Measurements from ENCODE around the gene TCFL5. TPM values are rescaled to one million over a fixed set of nuclear protein-coding genes. Genes with fewer than 3 reads are reported as not detected.

The TCFL5 gene
- polyA plus RNA-seq (2012; ENCODE audit: insufficient read depth, insufficient read length) = 22.1 TPM

DNA sequence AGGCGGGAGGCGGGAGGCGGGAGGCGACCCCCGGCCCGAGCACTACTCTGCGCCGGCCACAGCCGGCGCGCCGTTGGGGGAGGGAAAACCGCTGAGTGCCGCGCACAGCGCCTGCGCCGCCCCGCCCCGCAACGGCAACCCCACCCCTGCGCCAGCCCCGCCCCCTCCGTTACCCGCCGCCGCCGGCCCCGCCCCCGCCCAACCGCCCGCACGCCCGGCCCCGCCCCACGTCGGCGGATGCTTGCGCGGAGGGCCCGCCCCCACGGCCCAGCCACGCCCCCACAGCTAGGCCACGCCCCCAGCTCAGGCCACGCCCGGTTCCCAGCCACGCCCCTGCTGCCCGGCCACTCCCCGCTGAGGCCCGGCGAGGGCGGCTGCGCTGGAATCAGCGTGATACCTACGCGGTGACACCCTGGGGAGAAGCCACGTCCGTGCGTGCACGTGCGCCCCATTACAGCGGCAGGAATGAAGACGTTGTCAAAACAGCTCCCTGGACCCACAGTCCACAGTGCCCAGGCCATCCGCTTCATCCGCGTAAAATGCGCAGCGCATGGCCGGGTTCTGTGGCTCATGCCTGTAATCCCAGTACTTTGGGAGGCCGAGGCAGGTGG is at the start of gene TCFL5:
Gene TCFL5, minus strand, starts transcription at position 97 of the 611 bp plus-strand sequence. CDS start 152 bp downstream, outside the sequence.
- peak within 1 kb of the TSS; percentile 54 for H3K4me3 ChIP-seq (ENCODE audit: low read length)
- DNase-seq (ENCODE audit: low read depth, low spot score) = peak; percentile 81

DNA sequence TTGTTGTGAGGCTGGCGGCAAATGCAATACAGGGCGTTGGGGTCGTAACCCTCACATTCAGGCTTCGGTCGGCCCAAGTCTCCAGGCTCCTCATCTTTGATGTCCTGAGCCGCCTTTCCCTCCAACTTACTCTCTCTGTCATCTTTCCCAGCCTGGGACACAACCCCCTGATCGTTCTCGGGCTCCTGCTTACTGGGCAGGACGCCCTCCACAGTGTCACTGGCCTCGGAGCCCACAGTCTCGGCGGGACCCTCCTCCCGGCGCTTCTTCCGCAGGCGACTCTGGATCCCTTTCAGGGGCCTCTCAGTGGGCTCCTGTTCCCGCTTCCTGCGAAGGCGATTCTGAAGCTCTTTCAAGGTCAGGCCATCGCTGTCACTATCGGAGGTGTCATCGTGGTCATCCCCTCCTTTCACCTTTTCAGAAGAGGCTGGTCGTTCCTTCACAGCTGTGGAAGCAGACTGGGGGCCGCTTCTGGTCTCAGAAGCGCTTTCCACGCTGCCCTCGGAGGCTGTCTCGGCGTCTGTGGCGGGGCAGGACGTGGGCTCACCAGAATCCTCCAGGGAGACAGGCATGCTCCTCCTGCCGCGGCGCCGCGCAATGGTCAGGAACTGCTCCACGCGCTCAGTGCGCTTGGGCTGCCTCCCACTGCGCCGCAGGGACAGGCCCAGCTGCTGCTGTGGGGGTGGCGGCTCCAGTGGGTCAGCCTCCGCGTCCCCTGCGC is 49.3 kb upstream of the TCFL5 start:
- no peak overlapping the region for H3K4me3 ChIP-seq (ENCODE audit: low read length)
- no peak for DNase-seq (ENCODE audit: low read depth, low spot score)

DNA sequence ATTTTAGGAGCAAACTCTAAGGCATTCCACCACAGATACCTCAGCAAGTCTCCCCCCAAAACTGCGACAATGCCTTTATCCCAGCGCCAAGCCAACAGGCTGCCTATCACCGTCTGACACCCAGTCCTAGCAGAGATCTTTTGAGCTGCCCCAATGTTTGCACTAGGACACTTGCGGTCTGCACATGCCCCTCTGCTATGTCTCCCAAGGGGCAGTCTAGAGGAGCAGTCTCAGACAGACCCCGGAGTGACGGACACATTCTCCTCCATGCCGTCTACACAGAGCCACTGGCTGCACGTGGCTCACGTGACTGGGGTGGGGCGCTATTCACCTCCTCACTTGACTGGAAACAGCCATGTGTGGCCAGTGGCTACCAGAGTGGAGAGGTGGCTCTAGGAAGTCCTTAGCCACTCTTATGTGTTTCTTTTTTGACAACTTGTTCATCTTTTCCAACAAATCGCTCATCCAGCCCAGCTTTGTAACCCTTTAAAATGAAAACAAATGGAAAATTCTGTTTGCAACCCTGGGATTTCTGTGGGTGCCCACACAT is 48.7 kb upstream of the TCFL5 start:
- DNase-seq (ENCODE audit: low read depth, low spot score) = no peak
- no peak overlapping the region for H3K4me3 ChIP-seq (ENCODE audit: low read length)

DNA sequence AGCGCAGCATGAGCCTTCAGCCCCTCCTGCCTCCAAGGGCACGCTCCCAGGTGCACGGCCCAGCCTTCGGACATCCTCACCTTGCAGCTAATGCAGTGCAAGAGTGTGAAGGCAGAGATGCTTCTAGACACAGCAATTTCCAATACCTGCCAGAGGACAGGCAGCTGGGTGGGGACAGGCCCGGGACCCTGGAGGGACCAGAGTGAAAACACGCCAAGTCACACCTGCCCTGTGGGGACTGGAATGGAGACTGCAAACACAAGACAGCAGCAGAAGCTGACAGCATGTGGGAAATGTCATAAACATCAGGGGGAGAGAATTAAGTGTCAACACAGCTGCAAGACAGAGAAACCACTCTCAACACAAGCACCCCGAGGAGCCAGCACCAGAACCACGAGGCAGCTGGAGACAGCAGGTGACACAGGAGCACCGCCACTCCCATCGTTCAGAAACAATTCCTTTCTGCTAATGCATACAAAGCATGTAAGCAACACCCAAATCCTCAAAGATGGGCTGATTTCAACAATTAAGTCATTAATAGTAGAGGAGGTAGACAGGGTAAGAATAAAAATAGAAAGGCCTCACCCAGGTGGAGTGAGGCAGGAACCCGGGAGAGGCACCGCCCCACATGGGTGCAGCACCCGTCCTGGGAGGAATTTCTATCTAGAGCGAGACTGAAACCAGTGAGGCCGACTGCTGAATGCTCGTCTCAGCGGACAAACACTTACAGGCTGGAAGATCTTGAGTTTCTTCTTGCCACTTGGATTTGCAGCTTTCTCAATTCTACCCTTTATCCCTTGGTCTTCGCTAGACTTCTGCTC is 47.6 kb upstream of the TCFL5 start:
- H3K4me3 ChIP-seq (ENCODE audit: low read length) = no peak overlapping the region
- DNase-seq (ENCODE audit: low read depth, low spot score) = no peak

DNA sequence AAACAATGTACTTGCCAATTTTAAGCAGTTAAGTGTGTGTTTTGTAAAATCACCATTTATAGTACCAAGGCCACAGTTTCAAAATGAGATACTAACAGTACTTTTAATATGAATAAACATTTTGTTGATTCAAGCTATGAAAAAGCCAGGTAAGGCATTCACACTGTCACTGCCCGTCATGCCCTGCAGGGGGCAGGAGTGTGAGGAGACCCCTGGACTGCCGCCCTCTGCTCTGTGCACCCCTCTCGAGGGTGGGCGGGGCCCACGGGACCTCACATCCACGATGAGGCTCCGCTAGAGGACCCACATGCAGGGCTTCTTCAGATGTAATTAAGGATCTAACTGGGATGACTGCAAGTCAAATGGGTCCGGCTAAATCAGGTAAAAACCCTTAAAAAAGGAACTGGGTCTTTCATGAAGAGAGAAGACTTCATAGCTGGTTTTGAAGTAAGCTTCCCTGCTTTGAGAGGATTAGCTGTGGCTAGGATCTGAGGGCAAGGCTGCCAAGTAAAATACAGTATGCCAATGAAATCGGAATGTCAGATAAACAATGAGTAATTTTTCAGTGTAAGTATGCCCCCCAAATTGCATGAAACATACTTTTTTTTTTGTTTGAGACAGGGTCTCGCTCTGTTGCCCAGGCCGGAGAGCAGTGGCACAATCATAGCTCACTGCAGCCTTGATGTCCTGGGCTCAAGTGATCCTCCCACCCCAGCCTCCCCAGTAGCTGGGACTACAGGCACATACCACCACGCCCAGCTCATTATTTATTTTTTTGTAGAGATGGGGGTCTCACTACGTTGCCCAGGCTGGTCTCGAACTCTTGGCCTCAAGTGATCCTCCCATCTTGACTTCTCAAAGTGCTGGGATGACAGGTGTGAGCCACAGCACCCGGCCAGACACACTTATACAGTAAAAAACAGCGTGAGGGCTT is 46.0 kb upstream of the TCFL5 start:
- H3K4me3 ChIP-seq (ENCODE audit: low read length) = no peak overlapping the region
- no peak for DNase-seq (ENCODE audit: low read depth, low spot score)

DNA sequence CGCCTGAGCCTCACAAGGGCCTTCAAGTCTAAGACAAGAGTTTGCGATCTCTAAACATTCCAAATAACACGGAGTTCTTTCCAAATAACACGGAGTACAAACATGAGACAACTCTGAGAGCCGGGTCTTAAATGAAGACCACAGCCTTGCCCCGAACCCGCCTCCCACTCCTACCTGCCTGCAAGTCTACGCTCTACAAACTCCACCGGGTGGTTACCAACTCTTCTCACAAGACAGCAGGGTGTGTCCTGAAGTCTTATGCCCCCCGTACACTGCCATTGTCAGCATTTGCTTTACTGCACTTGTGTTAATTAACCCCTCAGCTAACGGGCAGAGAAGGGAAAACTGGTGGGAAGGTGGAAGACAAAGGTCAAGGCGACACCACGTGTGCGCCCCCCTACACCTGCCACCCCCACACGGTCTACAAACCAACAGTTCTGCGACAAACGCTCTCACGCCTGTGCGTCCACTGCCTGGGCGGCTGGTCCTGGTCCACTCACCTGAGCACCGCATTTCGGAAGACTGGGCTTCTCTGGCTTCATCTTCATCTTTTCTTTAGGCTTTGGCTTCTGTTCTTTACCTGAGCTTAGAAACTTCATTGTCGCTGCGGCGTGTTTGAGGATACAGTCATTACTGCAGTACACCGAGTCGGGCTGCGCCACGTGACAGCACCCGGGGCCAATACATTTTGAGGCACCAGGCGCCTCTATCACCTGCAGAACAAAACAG is 45.2 kb upstream of the TCFL5 start:
- no peak for DNase-seq (ENCODE audit: low read depth, low spot score)
- H3K4me3 ChIP-seq (ENCODE audit: low read length) = no peak overlapping the region

DNA sequence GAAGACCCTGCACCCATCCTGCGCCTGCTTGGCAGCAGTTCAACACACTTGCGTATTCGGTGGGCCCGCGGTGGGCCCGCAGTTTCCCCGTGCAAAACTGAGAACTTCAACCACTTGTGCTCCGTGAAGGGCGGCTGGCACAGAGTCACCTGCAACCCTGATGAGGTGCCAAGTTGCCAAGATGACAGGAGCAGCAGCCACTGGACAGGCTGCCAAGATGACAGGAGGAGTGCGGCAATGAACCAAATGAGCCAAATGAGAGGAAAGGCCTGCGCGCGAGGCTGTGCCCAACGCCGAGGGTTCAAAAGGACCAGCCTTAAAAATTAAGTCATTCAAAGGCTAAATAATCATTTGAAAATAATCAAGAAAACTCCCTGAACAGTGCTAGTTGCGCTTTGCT is 44.6 kb upstream of the TCFL5 start:
- H3K4me3 ChIP-seq (ENCODE audit: low read length) = no peak overlapping the region
- no peak for DNase-seq (ENCODE audit: low read depth, low spot score)

DNA sequence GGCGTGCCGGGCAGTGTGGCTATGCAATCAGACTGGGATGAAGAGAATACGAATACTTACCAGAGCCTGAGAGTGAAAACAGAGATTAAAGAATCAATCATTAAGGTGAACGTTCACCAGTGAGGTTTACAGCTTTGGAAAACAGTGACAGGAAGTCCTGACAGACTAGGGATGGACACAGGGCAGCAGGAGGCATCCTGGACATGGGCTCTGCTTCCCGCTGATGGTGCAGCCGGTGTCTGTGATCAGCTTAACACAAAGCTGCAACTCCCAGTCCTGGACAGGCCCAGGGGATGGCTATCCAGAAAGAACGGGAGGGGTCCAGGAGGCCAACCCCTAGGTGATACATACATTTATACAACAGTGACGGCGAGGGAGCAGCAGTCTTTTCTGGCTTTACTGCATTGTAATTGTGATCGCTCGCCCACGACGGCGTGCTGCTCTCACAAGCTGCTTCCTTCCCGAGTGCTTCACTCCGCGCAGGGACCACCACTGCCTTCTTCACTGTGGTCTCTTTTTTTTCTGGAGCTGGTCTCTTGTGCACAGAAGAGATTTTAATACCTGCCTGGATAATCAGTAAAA is 44.0 kb upstream of the TCFL5 start:
- no peak overlapping the region for H3K4me3 ChIP-seq (ENCODE audit: low read length)
- no peak for DNase-seq (ENCODE audit: low read depth, low spot score)

DNA sequence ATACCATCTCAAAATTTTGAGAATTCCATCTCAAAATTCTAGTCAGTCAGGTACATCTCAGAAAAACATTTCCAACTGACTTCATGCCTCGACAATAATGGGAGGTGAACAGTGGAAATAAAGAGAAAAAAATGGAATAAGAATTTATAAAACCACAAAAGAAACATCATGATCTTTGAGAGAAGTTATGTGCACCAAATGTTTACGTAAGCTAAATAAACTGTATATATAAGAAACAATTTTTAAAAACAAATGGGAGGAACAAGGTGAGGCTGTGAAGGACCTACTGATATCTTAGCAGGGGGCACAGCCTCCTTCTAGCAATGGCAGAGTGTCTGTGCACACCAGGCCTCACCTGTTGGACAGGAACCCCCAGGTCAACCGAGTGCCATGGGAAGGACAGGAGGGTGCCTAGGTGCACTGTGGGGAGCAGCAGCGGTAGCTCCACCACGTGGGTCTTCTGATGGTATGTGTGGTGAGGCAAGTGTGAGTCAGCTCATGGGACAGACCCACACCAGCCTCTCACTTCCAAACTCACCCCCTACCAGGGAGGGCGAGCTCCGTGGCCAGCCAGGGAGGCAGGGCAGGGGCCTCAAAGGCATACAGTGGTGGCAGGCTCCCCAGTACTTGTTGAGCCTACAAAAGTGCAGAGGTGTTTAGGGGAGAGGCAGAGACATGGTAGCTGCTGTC is 41.4 kb upstream of the TCFL5 start:
- H3K4me3 ChIP-seq (ENCODE audit: low read length) = no peak overlapping the region
- DNase-seq (ENCODE audit: low read depth, low spot score) = no peak

DNA sequence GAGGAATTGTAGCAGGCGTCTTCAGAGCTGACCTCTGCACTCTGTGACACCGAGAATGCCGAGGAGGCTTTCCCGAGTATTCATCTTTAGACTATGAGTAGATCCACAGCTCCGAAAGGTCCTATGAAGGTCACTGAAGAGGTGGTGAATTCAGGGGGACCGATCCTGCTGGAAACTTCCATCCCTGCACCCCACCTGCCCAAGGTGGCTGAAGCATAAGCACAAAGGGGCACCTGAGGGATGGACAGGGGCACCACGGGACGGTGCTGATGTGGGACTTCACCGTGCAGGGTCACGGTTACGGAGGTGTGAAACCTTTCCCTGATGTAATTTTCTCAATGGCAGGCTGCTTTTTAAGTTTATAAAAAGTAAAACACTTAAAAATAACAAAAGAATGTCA is 40.3 kb upstream of the TCFL5 start:
- DNase-seq (ENCODE audit: low read depth, low spot score) = no peak

DNA sequence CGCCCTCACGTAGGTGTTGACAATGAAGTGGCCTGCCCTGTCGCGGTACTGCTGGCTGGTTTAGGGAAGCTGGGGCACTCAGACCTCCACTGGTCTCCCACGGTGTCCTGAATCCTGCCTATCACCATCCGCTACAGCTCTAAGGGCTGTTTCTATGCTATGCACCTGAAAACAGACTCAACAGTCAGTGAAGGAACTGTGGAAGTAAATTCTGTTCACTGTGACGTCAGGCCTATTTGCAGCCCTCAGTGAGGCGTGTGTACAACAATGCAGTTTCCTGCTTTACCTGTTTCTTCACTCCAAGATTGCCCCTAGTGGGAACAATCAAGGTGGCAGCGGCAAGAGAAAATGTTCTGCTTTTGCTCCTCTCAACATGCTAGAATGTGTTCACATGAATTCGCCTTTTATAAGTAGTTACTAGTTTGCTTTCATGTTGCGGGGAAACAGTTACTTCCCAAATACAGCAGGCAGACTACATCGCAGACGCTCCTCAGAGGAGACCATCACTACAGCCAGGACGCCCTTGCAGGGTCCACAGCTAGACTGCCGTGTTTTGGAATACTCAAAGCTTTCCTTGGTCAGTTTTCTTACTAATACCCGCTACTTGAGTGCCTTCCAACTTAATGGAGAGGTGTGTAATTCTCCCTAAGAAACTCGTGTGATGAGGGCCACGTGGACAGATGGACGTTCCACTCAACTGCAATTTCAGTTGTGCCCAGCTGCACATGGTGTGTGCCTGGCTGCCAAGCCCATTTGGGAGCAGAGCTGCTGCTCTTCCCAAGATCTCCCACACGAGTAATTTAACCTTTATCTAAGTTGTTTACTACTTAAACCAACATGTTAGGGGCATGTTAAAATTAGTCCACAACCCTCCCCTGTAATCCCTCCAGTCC is 39.3 kb upstream of the TCFL5 start:
- no peak overlapping the region for H3K4me3 ChIP-seq (ENCODE audit: low read length)
- peak; percentile 59 for DNase-seq (ENCODE audit: low read depth, low spot score)

More for the DNA sequence above, 40.3 kb upstream of the TCFL5 start:
- H3K4me3 ChIP-seq (ENCODE audit: low read length) = no peak overlapping the region

DNA sequence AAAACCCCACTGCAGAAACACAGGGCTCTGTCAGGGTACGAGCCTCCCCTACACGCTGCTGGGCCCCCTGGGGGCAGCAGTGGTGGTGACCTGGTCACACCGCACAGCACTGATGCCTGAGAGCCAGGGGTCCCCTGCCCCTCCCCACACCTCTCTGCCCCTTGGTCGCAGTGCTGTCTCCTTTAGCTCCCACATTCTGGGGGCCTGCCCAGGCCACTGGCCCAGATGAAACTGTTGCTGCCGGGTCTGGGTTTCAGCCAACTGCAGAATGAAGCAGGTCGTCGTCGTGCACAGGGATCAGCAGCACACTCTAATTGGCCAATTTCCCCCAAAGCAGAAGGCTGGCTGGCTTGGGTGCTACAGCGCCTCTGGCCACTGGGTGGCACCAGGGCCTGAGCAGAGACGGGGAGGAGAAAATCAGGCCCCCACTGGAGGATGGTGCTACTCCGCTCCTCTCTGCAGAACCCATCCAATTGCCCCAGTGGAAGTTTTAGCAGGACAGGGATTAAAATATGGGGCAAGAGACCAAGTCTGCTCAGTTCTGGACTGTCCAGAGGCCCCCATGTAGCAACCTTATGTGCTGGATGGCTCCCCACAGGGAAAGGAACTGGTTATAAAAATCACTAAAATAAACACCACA is 38.5 kb upstream of the TCFL5 start:
- no peak overlapping the region for H3K4me3 ChIP-seq (ENCODE audit: low read length)
- DNase-seq (ENCODE audit: low read depth, low spot score) = peak; percentile 70

DNA sequence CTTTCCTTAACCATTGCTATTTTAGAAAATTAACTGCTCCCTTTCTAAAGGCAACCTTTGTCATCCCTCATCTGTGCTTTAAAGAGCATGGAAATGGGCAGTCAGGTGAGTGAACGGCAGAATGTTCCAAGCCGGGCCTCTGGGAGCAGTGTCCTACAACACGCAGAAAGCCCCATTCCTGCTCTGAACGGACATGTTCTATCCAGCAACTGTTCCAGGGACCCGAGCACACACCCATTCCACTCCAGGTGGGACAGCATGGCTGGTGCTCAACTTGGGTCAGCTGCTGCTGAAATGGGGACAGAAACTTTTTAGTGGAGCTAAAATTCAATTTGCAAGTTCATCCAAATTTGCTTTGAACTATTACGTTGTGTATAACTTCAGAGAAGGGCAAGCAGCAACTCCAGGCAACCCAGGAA is 38.0 kb upstream of the TCFL5 start:
- DNase-seq (ENCODE audit: low read depth, low spot score) = no peak

DNA sequence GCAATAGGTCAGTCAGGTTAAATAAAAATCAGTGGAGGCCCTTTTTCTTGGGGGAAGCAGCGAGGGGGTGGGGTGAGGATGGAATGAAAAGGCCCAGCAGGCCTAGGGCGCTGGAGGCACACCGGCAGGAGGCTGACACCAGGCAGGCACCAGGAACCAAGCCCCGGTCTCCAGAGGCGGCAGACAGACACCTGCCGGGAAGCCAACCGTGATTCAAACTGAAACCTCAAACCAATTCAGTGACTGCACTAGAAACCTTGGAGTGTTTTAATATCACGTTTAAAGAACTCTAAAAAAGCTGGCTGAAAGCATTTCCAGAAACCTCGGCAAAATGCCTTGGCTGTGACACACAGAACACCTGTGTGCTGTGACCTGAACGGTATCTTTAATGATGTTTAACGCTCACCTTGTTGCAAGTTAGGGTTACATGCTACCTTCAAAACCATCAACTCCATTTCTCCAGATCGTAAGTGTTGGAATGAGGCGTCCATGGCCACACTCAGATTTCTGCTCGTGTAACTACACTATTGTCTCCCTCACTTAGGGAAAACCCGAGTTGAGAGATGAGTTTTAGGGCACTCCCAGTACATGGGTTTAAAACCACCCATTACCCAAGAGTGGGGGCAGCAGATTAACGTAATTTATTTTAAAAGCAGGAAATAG is 37.5 kb upstream of the TCFL5 start:
- no peak overlapping the region for H3K4me3 ChIP-seq (ENCODE audit: low read length)
- no peak for DNase-seq (ENCODE audit: low read depth, low spot score)

More for the DNA sequence above, 38.0 kb upstream of the TCFL5 start:
- H3K4me3 ChIP-seq (ENCODE audit: low read length) = no peak overlapping the region
